NCI-H1048 (cell line): ENCODE results near the gene CHCHD3.

Experiments
- DNase-seq: peaks from one replicate; lab custom pipeline; 2025; lab: John Stamatoyannopoulos, UW

Gene CHCHD3

DNA sequence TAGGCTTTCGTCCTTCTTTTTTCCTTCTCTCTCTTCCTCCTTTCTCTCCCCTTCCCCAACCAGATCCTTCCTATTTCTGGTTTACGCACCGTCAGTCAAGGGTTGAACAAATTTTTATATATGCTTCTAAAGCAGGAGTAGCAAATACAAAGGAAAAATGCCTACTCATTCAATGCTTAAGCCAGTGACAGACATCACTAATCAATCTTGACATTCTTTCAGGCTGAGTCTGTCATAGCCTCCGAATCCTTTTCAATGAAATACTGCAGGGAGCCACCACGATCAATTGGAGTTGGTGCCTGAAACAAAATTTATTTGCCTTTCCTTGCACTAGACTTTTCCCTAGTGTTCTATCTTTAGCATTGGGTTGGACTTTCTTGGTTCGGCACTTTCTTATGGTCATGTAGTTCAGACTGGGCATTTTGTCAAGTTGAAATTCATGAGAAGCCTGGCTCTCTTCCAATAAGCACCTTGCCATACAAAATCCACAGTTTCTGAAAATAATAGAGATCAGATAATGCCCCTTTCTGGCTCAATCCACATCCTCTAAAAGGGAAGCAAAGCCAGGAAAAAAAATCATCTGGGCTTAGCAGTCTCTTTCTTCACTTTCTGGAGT lies 266.1 kb downstream of the CHCHD3 start:
- DNase-seq = no peak

DNA sequence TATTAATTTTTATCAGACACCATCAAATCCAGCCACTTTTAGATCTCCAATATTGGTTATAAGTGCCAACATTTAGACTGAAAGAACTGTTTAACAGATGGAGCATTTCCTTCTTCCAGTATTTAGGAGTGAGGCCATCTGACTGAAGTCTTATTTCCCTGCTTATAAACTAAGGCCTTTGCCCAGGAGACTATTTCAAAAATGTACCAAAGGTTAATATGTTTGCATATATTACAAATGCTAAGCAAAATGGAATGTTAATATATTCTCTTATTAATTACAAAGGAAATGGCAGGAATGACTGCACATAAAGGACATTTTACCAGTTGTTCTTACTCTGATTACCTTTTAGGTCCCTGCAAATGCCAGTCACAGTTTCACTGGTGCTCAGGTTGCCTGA lies 266.8 kb downstream of the CHCHD3 start:
- DNase-seq = no peak

DNA sequence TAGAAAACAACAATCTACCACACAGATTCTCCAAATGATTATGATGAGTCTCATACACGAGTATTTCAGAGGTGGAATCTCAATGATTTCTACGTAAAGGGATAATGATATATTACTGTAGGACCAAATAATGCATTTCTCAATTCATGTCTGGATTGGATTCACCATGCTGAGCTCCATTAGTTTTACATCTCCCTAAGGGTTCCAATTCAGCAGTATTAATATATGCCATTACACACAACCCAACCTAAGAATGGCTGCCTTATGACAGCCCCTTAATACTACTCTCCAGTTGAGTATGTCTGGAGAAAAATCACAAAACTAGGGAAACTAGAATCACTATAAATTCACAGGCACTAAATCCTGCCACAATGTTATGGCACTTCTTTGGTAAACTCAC lies 271.3 kb downstream of the CHCHD3 start:
- DNase-seq = no peak

DNA sequence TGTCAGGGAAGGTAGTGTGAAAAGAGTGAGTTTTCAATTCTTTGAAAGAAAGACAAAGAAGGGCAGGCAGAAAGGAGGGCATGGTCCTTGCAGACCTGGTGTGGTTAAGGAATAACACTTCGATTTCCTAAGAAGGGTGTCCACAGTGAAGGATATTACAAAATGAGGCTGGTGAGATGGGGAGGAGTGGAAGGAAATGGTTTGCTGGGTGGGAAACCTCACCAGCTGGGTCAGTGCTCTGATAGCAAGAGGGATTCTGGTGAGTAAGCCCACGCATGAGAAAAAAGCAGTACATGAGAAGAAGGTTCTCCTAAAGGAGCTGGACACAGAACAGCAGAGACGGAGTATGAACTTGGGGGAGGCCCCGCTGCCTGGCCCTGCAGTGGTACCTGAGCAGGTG lies 275.1 kb downstream of the CHCHD3 start:
- DNase-seq = no peak

DNA sequence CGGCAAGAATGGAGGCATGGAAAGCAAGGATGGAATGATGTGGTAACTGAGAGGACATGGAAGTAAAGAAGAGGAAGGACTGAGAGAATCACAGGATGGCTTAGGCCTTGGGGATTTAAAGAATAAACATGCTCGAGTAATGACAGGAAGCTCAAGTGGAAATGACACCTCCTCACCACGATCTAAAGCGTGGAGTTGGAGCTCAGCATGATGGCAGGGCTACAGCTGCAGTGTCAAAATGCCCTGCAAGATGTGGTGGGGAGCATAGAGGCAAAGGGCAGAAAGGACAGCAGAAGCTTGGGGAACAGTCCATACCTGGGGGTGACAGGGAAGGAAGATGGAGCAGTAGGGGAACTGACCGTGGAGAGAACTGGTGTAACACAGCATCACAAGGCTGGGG lies 276.1 kb downstream of the CHCHD3 start:
- no peak for DNase-seq

DNA sequence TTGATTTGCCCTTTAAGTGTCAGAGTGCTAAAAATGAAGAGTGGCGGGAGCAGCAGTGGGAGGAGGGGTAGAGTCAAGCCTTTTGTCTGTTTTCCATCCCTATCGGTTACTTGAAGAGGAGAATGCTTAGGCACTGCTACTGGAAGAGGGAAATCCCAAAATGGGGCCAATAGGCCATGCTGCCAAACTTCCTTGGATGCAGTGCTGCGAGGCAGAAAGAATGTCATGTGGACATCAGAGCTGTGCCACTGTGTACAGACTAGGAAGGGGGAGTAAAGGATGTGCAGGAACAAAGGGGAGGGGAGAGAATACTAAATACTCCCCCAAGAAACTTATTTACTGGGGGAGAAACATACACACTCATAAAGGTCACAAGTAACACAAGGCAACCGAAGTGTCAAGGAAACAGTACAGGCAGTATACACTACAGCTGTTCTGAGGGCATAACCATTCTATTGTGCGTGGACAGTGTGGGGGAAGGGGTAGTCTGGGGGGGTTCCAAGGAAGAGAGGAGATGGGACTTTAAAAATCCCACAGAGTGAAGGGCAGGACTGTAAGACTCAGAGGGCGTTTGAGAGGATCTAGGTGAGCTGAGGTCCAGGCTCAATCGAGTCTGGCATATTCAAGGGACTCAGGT lies 276.9 kb downstream of the CHCHD3 start:
- no peak for DNase-seq

DNA sequence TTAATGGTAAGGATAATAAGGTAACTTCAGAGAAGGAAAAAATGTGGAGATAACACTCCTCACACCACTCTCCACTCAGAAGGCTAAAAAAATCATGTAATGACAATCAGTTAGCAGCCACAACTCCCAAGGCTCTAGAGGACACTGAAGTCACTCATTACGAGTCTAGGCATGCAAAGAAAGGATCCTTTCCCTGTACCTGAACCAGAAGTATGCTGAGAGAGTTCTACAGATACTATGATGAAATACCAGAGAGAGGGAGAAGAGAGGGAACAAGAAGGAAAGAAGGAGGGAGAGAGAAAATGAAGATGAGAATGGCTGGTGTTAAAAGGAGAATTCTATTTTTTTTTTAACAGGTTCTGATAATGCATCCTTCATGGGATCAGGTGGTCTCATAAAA lies 281.4 kb downstream of the CHCHD3 start:
- no peak for DNase-seq

DNA sequence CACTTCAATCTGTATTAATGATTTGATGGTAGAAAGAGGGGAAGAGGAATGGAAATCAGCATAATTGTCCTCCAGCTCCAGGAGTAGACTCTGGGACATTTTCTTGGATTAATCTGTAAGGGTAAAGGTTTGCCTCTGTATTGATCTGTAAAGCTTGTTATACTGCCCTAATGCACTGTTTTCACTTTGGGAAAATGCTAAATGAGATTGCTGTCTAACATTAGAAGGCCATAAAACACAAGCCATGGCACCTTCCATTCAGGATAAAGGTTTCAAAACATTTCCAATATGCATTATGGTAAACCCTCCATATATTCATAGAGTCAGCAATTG lies 282.8 kb downstream of the CHCHD3 start:
- DNase-seq = no peak

DNA sequence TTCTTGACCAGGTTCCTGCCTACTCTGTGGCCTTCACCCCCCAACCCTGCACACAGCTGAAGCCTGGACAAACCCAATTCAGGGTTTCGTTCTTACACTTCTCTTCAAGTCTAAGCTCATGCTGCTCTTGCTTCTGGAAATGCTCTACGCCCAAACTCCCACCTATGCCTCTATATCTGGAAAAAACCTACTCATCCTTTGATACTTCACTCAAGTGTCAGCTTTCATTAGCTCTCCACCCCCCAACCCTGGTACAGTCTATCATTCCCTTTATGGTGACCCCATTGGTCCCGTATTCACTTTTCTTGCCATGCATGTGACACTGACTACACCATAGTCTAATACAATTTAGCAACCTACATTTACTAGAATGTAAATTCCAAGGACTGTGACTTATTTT lies 284.7 kb downstream of the CHCHD3 start:
- DNase-seq = no peak

DNA sequence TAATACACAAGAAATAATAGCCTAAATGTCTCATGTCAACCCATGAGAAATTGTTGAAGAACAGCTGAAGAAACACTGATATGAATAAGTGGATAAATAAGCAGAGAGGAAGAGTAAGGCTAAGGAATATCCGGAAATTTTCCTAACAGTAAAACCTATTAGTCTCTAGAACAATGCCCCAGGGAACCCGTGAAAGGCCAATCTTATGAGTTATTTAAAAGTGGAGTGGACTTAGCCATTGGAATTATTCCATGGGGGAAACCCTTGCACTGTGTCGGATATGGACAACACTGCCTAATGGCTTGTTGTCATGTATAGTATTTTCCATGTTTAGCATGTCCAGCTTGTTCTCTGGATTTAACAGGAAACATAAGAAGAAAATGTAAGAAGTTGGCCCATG lies 288.4 kb downstream of the CHCHD3 start:
- no peak for DNase-seq

DNA sequence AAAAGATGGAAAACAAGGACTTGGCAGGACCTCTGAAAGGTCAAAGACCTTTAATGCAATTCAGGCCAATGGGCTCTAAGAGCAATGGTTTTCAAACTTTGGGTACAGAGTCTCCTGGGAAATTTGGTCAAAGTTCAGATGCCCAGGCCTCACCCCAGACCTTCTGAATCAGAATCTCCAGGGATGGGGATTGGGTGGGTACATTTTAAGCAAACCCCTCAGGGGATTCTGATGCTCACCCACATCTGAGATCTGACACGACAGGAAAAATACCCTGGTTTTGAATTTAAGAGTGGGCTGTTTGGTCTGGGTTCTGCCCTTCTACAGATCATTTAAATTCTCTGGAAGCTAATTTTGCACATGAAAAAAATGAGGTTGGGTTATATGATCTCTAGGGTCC lies 290.9 kb downstream of the CHCHD3 start:
- DNase-seq = no peak

DNA sequence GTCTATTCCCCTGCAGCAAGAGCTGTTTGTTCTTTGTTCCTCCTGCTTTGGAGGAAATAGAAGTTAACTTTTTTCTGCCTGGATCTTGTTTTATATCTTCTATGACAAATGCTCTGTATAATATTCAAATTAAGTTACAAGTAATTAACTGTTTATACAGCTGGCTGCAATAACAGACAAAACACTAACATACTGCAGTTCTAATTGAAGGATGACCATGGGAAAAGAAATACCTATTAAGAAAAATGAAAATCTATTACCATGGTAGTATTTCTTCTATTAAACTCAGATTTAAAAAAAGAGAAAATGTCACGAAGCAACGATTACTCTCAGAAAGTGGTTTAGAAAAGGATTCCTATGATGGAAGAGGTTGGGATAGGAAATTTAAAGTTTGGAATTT lies 291.8 kb downstream of the CHCHD3 start:
- no peak for DNase-seq

DNA sequence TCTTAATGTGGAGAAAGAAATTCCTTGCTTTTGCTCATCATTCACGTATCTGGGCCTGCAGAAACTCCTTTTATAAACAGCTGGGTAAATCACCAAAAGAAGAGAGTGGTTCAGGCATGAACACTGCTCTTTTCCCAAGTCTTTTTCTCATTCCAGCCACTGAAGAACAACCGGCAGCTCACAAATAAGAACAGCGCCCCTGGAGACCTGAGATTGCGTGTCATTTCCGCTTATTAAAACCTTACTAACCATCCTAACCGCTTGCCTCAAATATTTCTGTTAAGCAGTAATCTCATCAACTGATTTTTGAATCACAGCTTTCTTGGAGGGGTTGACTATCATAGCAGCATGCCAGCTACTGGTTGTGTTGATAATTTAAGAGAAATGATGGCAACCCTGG lies 292.6 kb downstream of the CHCHD3 start:
- DNase-seq = no peak

DNA sequence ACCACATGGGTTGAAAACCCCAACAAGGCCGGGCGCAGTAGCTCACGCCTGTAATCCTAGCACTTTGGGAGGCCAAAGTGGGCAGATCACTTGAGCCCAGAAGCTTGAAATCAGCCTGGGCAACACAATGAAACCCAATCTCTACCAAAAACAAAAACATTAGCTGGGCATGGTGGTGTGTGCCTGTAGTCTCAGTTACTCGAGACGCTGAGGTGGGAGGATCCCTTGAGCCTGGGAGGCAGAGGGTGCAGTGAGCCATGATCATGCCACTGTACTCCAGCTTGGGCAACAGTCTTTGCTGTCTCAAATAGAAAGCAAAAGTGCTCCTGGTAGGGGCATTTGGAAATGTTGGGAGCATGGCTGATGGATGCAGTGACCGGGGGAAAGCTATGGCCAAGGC lies 296.0 kb downstream of the CHCHD3 start:
- no peak for DNase-seq

DNA sequence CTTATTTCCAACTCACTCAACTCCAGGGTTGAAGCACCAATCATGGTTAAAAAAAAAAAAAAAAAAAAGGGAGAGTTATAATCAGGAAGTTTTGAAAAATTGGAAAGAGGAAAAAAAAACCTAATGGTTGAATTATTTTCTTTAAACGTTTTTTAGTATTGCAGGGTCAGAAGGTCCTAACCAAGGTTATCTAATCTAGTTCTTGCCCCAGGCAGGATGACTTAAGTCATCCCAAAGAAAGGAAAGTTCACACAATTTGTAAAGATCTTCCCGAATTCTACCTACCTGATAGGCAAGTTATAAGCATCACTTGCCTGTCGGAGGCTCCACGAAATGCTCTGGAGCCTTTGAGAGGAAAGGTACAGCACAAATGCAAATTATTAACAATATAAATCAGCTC lies 297.5 kb downstream of the CHCHD3 start:
- DNase-seq = no peak

DNA sequence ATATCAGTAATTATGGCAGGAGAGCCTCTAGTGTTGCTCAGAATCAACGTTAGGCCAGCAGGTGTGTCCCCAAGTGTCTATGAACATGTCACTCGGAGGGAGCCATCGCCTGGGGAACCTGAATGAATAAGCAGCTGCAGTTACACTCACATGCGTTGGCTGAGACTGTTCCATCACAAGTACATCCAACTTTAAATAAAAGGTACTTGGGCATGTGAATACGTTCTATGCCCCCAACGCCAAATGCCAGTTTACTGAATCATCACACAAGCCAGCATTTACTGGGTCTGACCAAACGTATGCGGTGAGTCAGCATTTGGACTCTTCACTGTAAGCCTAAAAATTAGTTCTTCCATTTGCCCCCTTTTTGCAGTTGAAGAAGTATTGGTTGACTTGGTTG lies 298.1 kb downstream of the CHCHD3 start:
- DNase-seq = no peak

DNA sequence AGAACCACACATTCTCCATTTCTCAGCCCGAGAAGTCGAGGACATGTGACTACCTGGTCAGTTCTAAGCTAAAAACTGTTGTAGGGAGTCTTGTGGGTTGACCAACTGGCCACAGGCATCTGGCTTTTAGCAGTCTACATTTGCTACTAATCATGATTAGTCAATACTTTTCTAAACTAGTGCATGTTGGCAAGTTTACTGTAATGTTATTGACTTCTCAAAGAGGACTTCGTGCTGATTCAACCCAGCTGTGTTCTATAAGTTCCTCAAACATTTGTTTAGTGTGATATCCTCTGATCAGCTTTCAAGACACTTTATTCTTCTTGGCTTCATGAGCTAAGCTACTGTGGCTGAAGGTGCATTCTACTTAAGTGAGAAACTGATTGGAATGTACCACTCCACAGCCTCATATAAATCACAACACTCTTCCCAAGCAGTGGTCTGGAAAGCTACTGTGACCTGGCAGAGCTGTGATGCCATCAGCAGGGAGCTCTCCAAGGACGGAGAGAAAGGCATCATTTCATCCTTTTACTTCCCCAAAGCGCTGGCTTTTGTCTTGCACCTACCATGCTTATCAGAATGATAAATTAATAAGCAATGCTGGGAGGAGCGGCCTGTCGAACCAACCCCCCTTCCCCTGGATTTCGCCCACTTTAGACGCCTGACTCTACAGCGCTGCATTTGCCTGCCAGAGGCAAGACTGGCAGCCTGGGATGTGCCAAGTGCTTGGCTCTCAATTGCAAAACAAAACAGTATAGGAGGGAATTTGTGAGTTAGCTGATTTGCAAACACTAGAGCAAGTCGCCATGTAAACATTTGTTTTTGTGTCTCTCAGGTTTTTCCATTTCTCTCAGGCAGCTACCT lies 298.9 kb downstream of the CHCHD3 start:
- DNase-seq = no peak

DNA sequence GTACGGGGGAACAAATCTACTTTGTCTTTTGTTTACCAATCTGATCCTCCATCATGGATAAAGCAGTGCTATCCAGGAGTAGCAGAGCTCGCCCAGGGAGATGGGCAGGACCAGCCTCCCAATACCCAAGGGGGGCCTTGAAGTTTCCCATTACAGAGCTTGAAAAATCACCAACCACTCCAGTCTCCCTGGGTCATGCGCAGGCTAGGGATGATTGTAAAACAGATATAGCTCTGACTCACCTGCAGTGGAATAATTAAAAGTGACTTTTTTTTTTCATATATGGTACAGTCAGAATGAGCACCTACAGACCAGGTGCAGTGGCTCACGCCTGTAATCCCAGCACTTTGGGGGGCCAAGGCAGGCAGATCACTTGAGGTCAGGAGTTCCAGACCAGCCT lies 301.1 kb downstream of the CHCHD3 start:
- DNase-seq = no peak

DNA sequence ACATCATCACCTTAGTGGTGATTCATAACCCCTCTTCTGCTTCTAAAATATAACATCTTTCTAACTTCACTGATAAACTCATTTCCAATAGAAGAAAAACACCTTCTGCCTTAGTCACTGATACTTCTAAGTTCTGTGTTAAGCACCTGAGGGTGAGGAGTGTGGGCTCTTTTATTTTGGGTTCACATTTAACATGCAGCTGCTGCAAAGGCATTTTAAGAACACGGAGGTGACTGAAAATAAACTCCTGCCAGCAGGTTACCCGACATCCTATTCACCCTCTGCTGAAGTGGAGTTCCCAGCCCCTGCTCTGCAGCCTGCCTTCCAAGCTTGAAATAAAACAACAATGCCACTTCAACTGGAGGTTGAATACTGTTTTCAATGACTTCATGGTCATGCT lies 302.7 kb downstream of the CHCHD3 start:
- DNase-seq = no peak

DNA sequence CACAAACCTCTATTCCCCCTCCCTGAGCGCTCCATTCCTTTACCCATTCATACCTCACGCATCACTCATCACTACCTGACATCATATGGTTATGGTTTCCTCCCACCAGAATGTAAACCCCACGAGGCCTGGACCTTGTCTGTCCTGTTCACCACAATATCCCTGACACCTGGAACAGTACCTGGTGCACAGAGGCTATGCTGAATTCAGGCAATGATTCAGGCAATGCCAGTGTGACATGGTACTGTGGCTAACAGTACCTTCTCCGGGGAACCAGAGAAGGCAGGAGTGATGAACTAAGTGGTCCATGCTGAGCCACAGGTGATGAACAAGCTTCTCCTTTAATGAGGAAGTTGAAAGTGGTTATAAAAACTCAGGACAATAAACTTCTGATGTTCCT lies 303.1 kb downstream of the CHCHD3 start:
- DNase-seq = no peak

DNA sequence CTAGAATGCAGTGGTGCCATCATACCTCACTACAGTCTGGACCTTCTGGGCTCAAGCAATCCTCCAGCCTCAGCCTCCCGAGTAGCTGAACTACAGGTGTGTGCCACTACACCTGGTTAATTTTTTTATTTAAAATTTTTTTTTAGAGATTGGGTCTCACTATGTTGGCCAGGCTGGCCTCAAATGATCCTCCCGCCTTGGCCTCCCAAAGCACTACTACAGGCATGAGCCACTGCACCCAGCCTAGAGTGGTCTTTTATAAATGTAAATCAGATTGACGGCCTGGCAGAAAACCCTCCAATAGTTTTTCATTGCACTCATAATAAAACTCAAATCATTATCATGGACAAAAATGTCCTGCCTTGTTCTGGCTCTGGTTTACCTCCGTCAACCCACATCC lies 303.9 kb downstream of the CHCHD3 start:
- no peak for DNase-seq

DNA sequence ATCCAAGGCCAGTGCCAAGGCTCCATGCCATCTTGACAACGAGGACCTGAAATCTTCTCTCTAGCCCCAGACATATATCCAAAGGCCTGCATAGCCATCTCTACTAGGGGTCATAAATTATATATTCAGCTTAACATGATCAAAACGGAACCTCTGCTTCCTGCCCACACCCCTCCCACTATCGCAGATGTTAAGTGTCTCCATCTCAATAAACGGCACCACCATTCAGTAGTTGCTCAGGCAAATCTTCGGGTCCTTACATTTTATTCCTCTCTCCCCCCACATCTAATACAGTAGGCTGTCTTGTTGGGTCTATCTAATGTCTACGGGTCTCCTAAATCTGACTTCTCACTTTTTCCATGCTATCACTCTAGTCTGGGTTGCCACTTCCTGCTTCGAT lies 304.5 kb downstream of the CHCHD3 start:
- no peak for DNase-seq

DNA sequence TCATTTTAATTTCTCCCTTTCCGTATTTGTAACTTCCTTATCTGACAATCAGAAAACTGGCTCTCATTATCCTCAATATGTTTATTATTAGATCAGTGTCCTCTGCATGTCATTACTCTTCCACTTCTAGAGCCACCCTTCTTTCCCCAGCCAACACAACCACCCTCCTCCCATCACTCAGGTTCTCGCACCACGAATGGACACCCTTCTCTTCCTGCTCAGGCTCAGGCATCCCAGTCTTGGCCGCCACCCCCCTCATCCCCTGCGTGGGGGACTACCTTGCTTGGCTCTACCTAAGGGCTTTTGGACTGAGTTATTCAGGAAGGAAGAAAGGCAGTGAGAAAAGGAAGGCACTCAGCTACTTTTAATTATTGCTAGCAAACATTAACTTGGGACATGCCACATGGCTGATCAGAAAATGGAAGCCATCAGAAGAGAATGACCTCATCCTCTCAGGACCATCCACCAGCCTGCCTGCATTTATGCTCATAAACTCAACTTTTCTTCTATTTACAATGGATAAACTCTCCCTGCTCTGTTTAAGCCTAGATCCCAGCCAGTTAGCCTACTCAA lies 305.8 kb downstream of the CHCHD3 start:
- DNase-seq = no peak
